ENCODE data around the gene USP10.

USP10 gene

DNA sequence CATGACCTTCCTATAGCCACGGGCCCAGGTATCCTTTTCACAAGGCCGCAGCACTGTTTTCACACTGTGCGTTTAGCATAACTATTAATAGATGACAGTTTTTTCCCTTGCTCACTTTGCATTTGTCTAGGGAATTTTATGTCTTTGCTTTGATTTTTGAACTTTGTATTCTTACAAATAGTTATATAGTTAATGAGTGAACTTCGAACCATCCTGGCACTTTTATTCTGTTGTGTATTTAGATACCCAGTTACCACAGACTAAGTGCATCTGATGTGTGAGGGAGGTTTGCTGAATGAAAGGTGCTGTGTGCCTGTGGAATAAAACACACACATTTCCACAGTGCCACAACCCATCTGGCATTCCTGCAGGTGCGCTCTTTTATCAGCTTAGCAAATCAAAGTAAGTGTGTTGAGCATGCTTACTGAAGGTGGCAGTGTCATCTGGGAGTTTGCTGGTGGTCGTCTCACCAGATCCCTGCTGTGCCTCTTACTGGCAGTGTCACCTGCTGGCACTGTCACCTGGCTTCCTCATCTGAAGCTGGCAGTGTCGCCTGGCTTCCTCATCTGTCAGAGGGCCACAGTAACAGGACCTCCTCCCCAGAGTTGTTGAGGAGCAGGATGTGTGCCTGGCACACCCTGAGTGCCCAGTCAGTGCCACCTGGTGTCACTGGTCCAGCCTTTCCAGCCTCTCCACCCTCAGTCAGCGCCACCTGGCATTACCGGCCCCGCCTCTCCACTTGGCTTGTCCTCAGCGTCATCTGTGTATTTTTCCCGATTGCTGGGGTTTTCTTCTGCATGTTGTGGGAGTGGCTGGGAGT lies 37.6 kb downstream of the USP10 start:
- Histone ChIP-seq H3K4ac (ENCODE audit: low read depth in 1 of 2, low read length in 2 of 2) (peak overlapping the region in 1 of 2 experiments; percentile 34), H4K91ac (ENCODE audit: low read length) (peak overlapping the region; percentile 81), H3K36me3 (ENCODE audit: control insufficient read depth in 1 of 2, insufficient read depth in 2 of 2, low read depth in 1 of 2, low read length in 2 of 2) (peaks cover 19 to 25% of the 10 kb centered on the region in 2 experiments), H3K79me1 (replicated peaks; ENCODE audit: low read length, poor library complexity, severe bottlenecking) (peaks cover 12% of the 10 kb centered on the region), H2BK15ac (ENCODE audit: low read depth, poor library complexity, severe bottlenecking) (no peak overlapping the region), H2BK120ac (ENCODE audit: low read depth, low read length) (no peak overlapping the region), H2BK5ac (ENCODE audit: low read depth, low read length, poor library complexity, severe bottlenecking) (no peak overlapping the region), H3K4me2 (ENCODE audit: low read length, poor library complexity, severe bottlenecking) (no peak overlapping the region), H3K14ac (ENCODE audit: low read length in 2 of 2) (no peak overlapping the region), H3K27me3 (ENCODE audit: control insufficient read depth in 1 of 2, insufficient read depth in 1 of 2, low read length in 2 of 2) (no peaks in the 10 kb centered on the region), H2BK12ac (ENCODE audit: low read length in 2 of 2) (no peak overlapping the region), H3K4me3 (ENCODE audit: insufficient read depth in 1 of 2, low read depth in 1 of 2, low read length in 2 of 2) (no peak overlapping the region), H2AFZ (ENCODE audit: low read depth, low read length) (no peak overlapping the region), H4K8ac (ENCODE audit: low read length) (no peak overlapping the region), H3K9me3 (ENCODE audit: control insufficient read depth, low read length) (no peaks in the 10 kb centered on the region), H3K4me1 (ENCODE audit: control insufficient read depth, insufficient read depth, low read depth, low read length) (peaks cover 27% of the 10 kb centered on the region), H3K9ac (ENCODE audit: low read length) (no peak overlapping the region), H2AK5ac (ENCODE audit: low read length, severe bottlenecking) (no peak overlapping the region), H3K18ac (ENCODE audit: low read depth in 1 of 2, low read length in 2 of 2) (no peak overlapping the region), H3K23ac (ENCODE audit: low read length in 2 of 2) (no peak overlapping the region), H3K27ac (ENCODE audit: low read length, poor library complexity, severe bottlenecking) (no peak overlapping the region)
- WGBS = 93% methylated on average over 11 of the region's 12 CpGs
- DNase-seq = no peak

DNA sequence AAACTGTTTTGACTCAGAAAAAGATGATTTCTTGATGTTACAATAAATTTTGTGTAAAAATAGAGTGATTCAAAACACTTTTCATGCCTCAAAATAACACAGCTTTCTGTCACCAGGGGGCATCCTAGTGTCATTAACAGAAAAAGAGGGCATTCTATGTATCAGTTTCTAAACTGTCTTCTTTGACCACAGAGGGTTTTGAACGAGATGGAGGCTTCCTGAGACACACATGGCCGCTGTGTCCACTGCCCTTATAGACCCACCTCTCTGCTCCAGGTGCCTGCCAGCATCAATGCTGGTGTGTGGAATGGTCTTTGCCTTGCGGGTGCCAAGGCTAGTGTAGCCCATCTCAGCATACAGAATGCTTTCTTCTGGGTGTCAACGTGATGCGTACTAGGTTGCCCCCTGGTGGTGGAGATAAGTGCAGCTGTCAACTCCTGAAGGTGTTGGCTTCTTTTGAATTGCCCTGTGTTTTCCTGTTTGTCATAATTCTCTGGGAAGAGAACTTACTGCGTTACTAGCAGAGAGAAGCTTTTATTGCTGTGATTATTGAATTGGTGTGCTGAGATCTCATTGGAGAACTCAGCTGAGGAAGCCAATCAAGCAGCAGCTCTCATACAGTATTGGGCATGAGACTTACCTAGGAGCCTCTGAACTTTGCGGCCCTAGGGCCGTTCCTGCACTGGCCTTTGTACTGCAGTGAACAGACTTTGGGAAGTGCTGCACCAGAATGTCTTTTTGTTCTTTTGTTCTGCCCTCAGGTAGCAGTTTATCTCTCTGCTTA lies 38.6 kb downstream of the USP10 start:
- Histone ChIP-seq H2BK12ac (ENCODE audit: low read length in 2 of 2) (peak overlapping the region in 1 of 2 experiments; percentile 46), H2AFZ (ENCODE audit: low read depth, low read length) (no peak overlapping the region), H3K27me3 (ENCODE audit: control insufficient read depth in 1 of 2, insufficient read depth in 1 of 2, low read length in 2 of 2) (no peaks in the 10 kb centered on the region), H4K91ac (ENCODE audit: low read length) (no peak overlapping the region), H3K27ac (ENCODE audit: low read length, poor library complexity, severe bottlenecking) (no peak overlapping the region), H2BK15ac (ENCODE audit: low read depth, poor library complexity, severe bottlenecking) (no peak overlapping the region), H3K9me3 (ENCODE audit: control insufficient read depth, low read length) (no peaks in the 10 kb centered on the region), H4K8ac (ENCODE audit: low read length) (no peak overlapping the region), H3K4me2 (ENCODE audit: low read length, poor library complexity, severe bottlenecking) (no peak overlapping the region), H3K4me1 (ENCODE audit: control insufficient read depth, insufficient read depth, low read depth, low read length) (peaks cover 26% of the 10 kb centered on the region), H3K4me3 (ENCODE audit: insufficient read depth in 1 of 2, low read depth in 1 of 2, low read length in 2 of 2) (no peak overlapping the region), H3K79me1 (replicated peaks; ENCODE audit: low read length, poor library complexity, severe bottlenecking) (peaks cover 15% of the 10 kb centered on the region), H3K18ac (ENCODE audit: low read depth in 1 of 2, low read length in 2 of 2) (peak overlapping the region; percentile 37 to 85), H3K9ac (ENCODE audit: low read length) (no peak overlapping the region), H3K14ac (ENCODE audit: low read length in 2 of 2) (no peak overlapping the region), H2AK5ac (ENCODE audit: low read length, severe bottlenecking) (no peak overlapping the region), H3K36me3 (ENCODE audit: control insufficient read depth in 1 of 2, insufficient read depth in 2 of 2, low read depth in 1 of 2, low read length in 2 of 2) (peaks cover 26 to 29% of the 10 kb centered on the region in 2 experiments), H2BK5ac (ENCODE audit: low read depth, low read length, poor library complexity, severe bottlenecking) (no peak overlapping the region), H3K23ac (ENCODE audit: low read length in 2 of 2) (no peak overlapping the region), H2BK120ac (ENCODE audit: low read depth, low read length) (no peak overlapping the region), H3K4ac (ENCODE audit: low read depth in 1 of 2, low read length in 2 of 2) (no peak overlapping the region)
- peak; percentile 87 for DNase-seq
- 47% methylated on average over 6 of the region's 8 CpGs for WGBS

DNA sequence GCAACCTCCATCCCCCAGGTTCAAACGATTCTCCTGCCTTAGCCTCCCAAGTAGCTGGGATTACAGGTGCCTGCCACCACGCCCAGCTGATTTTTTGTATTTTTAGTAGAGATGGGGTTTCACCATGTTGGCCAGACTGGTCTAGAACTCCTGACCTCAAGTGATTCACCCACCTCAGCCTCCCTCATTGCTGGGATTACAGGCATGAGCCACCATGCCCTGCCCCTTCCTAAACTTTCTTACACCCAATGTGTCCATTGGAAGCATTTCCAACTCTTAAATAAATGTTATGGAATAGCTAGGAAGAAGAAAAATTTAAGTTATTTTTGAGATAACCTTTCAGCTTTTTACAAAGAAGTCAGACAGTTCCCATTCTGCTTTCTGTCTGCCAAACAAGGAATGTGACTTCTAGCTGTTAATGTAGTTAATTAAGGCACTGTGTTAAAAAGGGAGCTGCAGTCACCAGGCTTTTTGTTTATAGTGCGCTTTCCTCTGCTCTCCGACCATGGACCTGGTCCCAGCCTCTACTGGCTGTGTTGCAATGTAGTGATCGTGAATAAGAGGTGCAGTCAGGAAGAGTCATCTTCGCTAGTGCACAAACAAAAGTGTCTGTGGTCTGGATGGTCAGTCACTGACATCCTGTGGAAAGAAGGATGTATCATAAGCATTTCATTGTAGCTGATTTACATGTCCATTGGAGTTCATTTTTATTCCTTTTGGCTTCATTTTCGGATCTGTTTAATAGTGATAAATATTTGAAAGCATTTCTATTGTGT lies 39.7 kb downstream of the USP10 start:
- Histone ChIP-seq H2AK5ac (ENCODE audit: low read length, severe bottlenecking) (no peak overlapping the region), H3K14ac (ENCODE audit: low read length in 2 of 2) (no peak overlapping the region), H4K91ac (ENCODE audit: low read length) (no peak overlapping the region), H3K79me1 (replicated peaks; ENCODE audit: low read length, poor library complexity, severe bottlenecking) (peaks cover 16% of the 10 kb centered on the region), H2BK120ac (ENCODE audit: low read depth, low read length) (no peak overlapping the region), H3K9ac (ENCODE audit: low read length) (peak overlapping the region; percentile 50), H3K4me2 (ENCODE audit: low read length, poor library complexity, severe bottlenecking) (no peak overlapping the region), H3K36me3 (ENCODE audit: control insufficient read depth in 1 of 2, insufficient read depth in 2 of 2, low read depth in 1 of 2, low read length in 2 of 2) (peaks cover 19 to 26% of the 10 kb centered on the region in 2 experiments), H3K4me1 (ENCODE audit: control insufficient read depth, insufficient read depth, low read depth, low read length) (peaks cover 26% of the 10 kb centered on the region), H3K4ac (ENCODE audit: low read depth in 1 of 2, low read length in 2 of 2) (no peak overlapping the region), H2BK5ac (ENCODE audit: low read depth, low read length, poor library complexity, severe bottlenecking) (no peak overlapping the region), H3K18ac (ENCODE audit: low read depth in 1 of 2, low read length in 2 of 2) (no peak overlapping the region), H3K9me3 (ENCODE audit: control insufficient read depth, low read length) (no peaks in the 10 kb centered on the region), H3K23ac (ENCODE audit: low read length in 2 of 2) (no peak overlapping the region), H4K8ac (ENCODE audit: low read length) (no peak overlapping the region), H3K4me3 (ENCODE audit: insufficient read depth in 1 of 2, low read depth in 1 of 2, low read length in 2 of 2) (no peak overlapping the region), H3K27me3 (ENCODE audit: control insufficient read depth in 1 of 2, insufficient read depth in 1 of 2, low read length in 2 of 2) (no peaks in the 10 kb centered on the region), H2BK12ac (ENCODE audit: low read length in 2 of 2) (no peak overlapping the region), H3K27ac (ENCODE audit: low read length, poor library complexity, severe bottlenecking) (peak overlapping the region; percentile 28), H2AFZ (ENCODE audit: low read depth, low read length) (no peak overlapping the region), H2BK15ac (ENCODE audit: low read depth, poor library complexity, severe bottlenecking) (no peak overlapping the region)
- peak; percentile 98 for DNase-seq
- WGBS = 11% methylated on average over 5 of the region's 7 CpGs

Data from mesenchymal stem cell (in vitro differentiated cells and primary cell).